NCI-H524 (cell line): ENCODE data around the gene GOPC.

Source experiments
- DNase-seq, 2 experiments: peaks; one replicate each; lab custom pipeline; 2025; lab: John Stamatoyannopoulos, UW

GOPC gene

GRCh38 chr6:117514655-117515054 is 87.7 kb downstream of the GOPC start:
- no peak for DNase-seq

DNA sequence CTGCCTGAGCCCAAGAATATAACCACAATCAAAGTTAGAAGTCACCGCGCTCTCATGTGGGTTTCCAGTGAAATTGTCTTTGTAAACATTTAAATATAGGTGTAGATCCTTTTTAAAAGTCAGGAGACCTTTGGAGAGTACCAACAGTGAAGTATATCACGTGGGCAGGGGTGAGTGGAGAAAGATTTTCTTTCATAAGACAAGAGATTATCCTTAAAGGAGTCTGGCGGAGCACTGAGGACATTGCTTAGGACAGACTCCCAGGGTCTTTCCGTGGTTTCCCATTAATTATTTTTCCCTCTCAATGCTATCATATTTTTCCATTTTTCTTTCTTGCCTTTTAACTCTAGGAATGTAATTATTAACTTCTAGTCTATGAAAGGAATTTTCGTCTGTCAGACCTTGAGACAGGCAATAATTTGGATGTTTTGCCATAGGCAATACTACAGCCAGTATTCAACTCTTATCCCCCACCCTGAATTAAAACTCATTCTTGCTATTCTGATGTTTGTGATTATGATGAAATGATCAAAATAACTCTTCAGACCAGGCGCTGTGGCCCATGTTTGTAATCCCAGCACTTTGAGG is 88.4 kb downstream of the GOPC start:
- DNase-seq, result no peak

DNA sequence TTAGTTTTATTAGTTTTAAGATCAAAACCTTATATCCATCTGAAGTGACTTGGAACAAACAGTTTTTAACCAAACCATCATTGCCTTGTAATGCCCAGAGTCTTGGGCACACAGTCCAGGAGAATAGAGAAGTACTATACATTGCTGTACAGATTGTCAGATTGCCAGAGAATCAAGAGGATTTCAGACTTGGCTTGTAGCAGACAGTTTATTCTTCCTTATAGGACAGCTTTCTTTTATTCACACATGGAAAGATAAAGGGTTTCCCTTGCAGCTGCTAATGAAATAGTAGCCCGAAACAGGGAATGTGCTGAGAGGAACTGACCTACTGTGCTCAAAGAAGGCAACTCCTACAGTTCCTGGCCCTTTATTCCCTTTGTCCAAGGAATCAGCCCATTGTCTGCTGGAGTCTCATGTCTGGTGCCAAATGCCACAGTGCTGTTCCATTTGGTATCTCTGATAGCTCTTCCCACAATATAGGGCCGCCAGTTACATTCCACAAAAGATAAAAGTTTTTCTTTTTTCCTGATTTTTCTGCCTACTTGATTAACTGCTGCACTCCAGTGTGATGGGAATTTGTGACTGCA is 89.2 kb downstream of the GOPC start:
- no peak for DNase-seq

DNA sequence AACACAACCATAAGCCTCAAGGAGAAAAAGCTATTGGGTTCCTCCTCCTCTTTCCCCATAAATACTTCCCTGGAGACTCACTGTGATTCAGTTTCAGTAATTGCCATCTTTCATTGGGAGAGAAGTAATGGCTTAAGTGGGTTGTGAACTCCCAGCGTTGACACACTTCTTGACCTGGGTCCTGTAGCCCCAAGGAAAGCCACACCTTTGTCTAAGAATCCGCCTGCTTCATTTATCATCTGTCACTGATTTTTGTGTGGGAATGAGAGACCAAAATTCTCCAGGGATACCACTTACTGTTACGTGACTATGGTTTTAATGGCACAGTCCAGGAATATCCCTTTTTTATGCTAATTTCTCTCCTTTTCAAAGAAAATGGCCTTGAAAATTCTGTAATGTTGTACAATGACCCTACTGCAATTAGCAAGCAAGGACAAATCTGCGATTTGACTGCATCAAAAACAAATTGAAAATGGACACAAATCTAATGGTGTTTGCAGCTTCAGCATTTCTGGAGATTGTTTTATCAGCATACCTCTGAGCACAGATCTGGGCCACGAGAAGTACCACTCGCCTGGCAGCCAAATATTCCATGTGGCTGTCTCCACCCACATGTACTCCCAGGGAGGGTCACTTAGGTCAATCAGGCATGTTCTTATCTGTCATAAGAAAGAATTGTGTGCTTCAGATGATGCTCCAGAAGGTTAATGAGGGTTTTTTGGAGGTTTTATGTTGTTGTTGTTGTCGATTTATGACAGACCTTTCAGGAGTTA is 90.1 kb downstream of the GOPC start:
- DNase-seq, result no peak
